Epithelial cell of prostate (primary cell): Measurements from ENCODE around the gene S100A12.

ENCODE experiments used
- DNase-seq: peaks from one replicate; pipeline ENCODE4 v3.0.0-alpha.2; 2011; ENCODE audit warnings: low read depth, low spot score
- H3K27ac ChIP-seq: fragments of 450-650 bp; 2 replicates; pipeline ENCODE4 v1.5.1; 2017; ENCODE audit warnings: mild to moderate bottlenecking

Gene S100A12

DNA sequence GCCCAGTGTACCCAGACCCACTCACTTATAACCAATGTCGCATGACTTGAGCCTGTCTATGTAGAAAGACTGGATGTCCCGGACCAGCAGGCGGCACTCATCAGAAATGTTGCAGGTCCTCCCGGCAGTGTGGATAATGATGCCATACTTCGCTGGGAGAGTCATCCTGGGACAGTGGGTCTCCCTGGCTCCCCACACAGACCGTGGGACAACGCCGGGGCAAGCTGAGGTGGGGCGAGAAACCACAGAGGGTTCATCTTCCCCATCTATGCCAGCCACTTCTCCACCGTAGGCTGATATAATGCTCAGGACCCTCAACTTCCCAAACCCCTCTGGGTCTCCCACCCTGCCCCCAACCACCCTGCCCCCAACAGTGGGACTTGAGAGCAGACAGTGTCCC, 35.1 kb downstream of the S100A12 start:
- H3K27ac ChIP-seq = no peak overlapping the region
- no peak for DNase-seq

DNA sequence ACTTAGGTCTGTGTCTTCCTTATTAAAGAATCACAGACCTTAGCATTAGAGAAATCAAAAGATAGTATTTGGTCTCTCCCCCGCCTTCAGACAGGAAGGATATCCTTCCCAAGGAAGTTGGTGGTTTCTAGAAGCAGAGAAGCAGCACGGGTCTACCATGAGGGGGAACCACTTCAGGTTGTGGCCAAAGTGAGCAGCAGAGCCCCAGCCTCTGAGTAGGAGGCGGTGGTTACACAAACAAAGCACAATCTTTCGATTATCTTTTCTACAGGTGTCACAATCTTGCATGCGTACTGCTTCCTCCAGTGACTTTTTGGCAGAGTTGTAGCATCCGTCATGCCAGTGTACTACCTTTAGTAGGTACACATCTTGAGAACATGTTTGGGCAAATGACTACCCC, 35.6 kb downstream of the S100A12 start:
- DNase-seq = no peak
- H3K27ac ChIP-seq = no peak overlapping the region

DNA sequence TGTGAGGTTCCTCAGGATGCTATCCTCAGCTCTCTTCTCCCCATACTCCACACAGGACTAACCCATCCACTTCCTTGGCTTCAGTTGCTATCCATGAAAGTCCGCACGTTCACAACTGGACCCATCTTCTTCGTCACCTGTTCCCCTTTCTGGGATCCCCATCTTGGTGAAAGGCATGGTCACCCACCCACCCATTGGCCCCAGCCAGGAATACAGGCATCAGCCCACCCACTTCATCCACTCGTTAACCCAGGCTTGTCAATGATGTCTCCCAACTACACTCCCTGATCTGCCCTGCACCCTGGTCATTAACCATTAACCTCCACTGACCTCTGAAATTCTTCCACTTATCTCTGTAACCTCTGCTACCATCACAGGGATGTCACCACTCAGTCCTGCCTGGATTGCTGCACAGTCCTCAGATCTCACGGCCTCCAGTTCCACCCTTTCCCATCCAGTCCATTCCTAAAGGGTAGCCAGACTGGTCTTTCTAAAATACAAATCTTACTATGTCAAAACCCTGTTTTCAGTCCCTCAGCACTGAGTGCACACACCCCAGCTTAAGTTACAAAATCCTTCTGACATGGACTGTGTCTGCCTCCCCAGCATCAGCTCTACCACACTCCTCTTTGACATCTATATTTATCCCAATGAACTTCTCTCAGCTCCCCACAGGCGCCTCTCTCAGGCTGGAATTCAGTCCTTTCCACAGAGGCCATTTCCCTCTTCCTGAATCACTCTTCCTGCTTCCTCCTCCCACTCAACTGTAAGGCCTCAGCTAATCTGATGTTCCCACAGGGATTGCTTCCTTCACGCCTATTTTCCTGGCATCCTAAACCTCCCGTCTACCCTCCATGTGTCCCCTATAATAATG, 37.2 kb downstream of the S100A12 start:
- no peak overlapping the region for H3K27ac ChIP-seq
- no peak for DNase-seq

DNA sequence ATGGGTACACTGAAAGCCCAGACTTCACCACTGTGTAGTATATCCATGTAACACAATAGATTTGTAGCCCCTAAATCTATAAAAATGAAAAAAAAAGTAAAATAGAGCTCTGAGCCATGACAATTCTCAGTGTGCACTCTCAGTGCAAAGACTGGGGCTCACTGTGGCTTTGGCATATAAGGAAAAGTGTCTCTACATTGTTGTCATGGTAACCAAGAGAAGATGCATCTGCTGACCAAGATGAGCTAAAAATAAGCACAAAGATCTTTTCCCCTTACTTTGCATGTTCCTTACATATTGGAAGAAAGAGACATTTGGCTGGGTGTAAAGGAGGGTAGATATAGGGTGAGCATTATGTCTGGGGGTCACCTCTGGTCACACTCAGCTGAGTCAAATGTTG, 38.8 kb downstream of the S100A12 start:
- DNase-seq = no peak
- no peak overlapping the region for H3K27ac ChIP-seq

DNA sequence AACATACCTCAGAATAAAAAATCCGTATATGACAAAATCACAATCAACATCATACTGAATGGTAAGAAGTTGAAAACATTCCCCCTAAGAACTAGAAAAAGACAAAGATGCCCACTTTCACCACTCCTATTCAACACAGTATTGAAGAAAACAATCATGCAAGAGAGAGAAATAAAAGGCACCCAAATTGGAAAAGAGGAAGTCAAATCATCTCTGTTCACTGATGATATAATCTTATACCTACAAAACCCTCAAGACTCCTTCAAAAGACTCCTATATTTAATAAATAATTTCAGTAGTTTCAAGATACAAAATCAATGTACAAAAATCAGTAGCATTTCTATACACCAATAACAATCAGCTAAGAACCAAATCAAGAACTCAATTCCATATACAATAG, 41.5 kb downstream of the S100A12 start:
- DNase-seq = no peak
- H3K27ac ChIP-seq = no peak overlapping the region

DNA sequence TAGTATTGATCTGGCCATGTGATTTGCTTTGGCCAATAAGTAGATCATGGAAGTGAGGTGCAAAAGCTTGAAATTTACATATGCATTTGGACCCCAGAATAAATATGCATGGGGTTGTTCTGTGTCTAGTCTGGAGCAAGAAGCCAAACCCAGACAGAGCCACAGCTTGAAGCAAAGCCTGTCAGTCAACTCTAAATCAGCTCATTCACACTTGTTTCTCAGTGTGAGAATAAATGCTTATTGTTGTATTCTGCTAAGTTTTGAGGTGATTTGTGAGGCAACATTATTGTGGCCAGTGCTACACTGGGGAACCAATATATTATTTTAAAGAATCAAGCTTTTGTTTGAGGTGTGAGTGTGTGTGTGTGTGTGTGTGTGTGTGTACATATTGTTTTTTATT, 50.5 kb downstream of the S100A12 start:
- no peak for DNase-seq

More for the DNA sequence above, 50.5 kb downstream of the S100A12 start:
- H3K27ac ChIP-seq = no peak overlapping the region
